ENCODE results near the gene ZNF148.

DNA sequence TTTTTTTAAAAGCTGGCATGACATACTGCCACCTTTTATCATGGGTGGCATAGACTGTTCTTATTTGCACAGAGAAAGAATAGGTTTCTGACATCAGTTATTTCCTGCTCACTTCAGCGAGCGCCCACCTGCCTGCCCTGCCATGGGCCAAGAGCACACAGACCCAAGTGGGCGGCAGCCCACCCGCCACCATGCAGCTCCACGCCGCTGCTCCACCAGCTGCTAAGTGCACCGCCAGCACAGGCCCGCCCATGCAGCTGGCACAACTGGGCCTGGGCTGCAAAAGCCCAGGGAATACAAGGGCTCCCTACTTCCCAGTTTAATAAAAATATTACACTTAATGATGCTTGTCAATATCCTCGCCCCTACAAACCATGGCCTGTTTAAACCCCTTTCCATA is 15.4 kb downstream of the ZNF148 start:
- TF ChIP-seq YY1 (IDR thresholded peaks at IDR 0.05; ENCODE audit: low read depth) (no peak), CEBPB (IDR thresholded peaks at IDR 0.05) (no peak), CREB1 (IDR thresholded peaks at IDR 0.05; ENCODE audit: low read depth) (no peak), EP300 (IDR thresholded peaks at IDR 0.05; ENCODE audit: borderline replicate concordance) (no peak), FOXM1 (IDR thresholded peaks at IDR 0.05; ENCODE audit: borderline replicate concordance, low read depth) (no peak), TEAD4 (IDR thresholded peaks at IDR 0.05) (no peak), ZBTB7A (IDR thresholded peaks at IDR 0.05; ENCODE audit: low read depth) (no peak)
- TF ChIP-seq, protein P1, sequence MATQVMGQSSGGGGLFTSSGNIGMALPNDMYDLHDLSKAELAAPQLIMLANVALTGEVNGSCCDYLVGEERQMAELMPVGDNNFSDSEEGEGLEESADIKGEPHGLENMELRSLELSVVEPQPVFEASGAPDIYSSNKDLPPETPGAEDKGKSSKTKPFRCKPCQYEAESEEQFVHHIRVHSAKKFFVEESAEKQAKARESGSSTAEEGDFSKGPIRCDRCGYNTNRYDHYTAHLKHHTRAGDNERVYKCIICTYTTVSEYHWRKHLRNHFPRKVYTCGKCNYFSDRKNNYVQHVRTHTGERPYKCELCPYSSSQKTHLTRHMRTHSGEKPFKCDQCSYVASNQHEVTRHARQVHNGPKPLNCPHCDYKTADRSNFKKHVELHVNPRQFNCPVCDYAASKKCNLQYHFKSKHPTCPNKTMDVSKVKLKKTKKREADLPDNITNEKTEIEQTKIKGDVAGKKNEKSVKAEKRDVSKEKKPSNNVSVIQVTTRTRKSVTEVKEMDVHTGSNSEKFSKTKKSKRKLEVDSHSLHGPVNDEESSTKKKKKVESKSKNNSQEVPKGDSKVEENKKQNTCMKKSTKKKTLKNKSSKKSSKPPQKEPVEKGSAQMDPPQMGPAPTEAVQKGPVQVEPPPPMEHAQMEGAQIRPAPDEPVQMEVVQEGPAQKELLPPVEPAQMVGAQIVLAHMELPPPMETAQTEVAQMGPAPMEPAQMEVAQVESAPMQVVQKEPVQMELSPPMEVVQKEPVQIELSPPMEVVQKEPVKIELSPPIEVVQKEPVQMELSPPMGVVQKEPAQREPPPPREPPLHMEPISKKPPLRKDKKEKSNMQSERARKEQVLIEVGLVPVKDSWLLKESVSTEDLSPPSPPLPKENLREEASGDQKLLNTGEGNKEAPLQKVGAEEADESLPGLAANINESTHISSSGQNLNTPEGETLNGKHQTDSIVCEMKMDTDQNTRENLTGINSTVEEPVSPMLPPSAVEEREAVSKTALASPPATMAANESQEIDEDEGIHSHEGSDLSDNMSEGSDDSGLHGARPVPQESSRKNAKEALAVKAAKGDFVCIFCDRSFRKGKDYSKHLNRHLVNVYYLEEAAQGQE (IDR thresholded peaks at IDR 0.05; ENCODE audit: low read depth) = no peak

All from Ishikawa (cell line).